MCF 10A (cell line): ENCODE measurements around the gene CCDC33. TPM values are rescaled to one million over a fixed set of nuclear protein-coding genes. Genes with fewer than 3 reads are reported as not detected.

ENCODE experiments used
- Bru-seq: library from RNA; stranded (reverse); fragments of 400-500 nt; gene quantifications from one replicate; lab custom pipeline; 2021; lab: Mats Ljungman, UMichigan
- BruChase-seq, 2 experiments: library from RNA; stranded (reverse); fragments of 400-500 nt; gene quantifications; one replicate each; lab custom pipeline; 2021; lab: Mats Ljungman, UMichigan
- BruUV-seq: library from RNA; stranded (reverse); fragments of 400-500 nt; replicated peaks from 2 replicates; lab custom pipeline; 2021; lab: Mats Ljungman, UMichigan
- CTCF ChIA-PET: fragments of 300-600 bp; sonication (Branson Sonifier 250); formaldehyde crosslinking; extraction: SDS; loops from one replicate; lab custom pipeline; 2021; ENCODE audit warnings: antibody characterized with exemption, inconsistent platforms; lab: Yijun Ruan, JAX
- POLR2A ChIA-PET: fragments of 300-600, 350-650 bp; sonication (Branson Sonifier 250); formaldehyde crosslinking; extraction: SDS; loops from one replicate; lab custom pipeline; 2020; ENCODE audit warnings: antibody characterized with exemption, inconsistent platforms; lab: Yijun Ruan, JAX
- DNase-seq: peaks from one replicate; pipeline ENCODE4 v3.0.0-alpha.2; 2018; ENCODE audit not compliant: unreplicated experiment
- H3K27ac Mint-ChIP-seq: one replicate; pipeline ENCODE4 v1.8.0; 2022; ENCODE audit warnings: mild to moderate bottlenecking, low read depth, mixed read lengths; ENCODE audit not compliant: unreplicated experiment
- H3K27me3 Mint-ChIP-seq: one replicate; pipeline ENCODE4 v1.8.0; 2022; ENCODE audit warnings: mixed read lengths; ENCODE audit not compliant: insufficient read depth, unreplicated experiment
- H3K36me3 Mint-ChIP-seq: one replicate; pipeline ENCODE4 v1.8.0; 2022; ENCODE audit warnings: mild to moderate bottlenecking, moderate library complexity, mixed read lengths; ENCODE audit not compliant: insufficient read depth, unreplicated experiment
- H3K4me1 Mint-ChIP-seq: one replicate; pipeline ENCODE4 v1.8.0; 2022; ENCODE audit warnings: mixed read lengths; ENCODE audit not compliant: insufficient read depth, unreplicated experiment
- H3K4me3 Mint-ChIP-seq: one replicate; pipeline ENCODE4 v1.8.0; 2022; ENCODE audit warnings: mild to moderate bottlenecking, moderate library complexity, mixed read lengths; ENCODE audit not compliant: unreplicated experiment
- H3K9me3 Mint-ChIP-seq: one replicate; pipeline ENCODE4 v1.8.0; 2022; ENCODE audit warnings: mixed read lengths; ENCODE audit not compliant: unreplicated experiment
- intact Hi-C: fragments of 100-400 bp; cut with micrococcal nuclease; formaldehyde crosslinking; loops from 2 replicates; pipeline ENCODE4 v1.14.1; 2022
- long read RNA-seq: library from polyadenylated mRNA; stranded (forward); transcript quantifications from one replicate; pipeline ENCODE4 v2.0.0, GENCODE V29; 2022
- total RNA-seq: library from RNA; stranded (reverse); gene quantifications from 2 replicates; pipeline ENCODE4 v1.2.3, GENCODE V29; 2022
- TF ChIP-seq, protein P1 (sequence below): fragments of 200-600 bp; IDR thresholded peaks from one replicate; pipeline ENCODE4 v1.8.0; 2022; ENCODE audit warnings: antibody characterized with exemption, mild to moderate bottlenecking; ENCODE audit not compliant: unreplicated experiment

CCDC33 gene
- total RNA-seq = not detected in 2 replicates
- percentile 1 among the genes with signal in this experiment for Bru-seq, nascent RNA
- BruChase-seq, experiment 1, labeled RNA remaining after a 6-hour chase = not detected
- BruChase-seq, experiment 2, labeled RNA remaining after a 2-hour chase = not detected
- long read RNA-seq = 0 reads

DNA sequence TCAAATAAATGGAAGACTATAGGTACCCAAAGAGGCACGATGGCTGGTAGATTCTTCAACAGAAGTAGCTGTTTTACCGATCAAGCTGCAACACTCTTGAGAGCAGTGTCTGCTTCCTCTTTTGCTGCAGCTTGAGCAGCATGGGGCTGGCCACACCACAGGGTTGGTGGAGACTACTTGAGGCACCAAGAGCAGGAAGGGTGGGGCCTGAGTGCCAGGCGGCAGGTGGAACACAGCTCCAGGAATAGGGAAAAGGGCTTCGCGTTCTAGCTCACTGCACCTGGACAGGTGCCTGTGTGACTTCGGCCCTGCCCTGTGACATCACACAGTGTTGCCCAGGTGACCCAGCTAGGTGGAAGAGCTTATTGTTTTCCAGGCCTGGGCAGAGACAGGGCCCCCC, at the start of gene CCDC33:
TSS of gene CCDC33 (plus strand) at position 365 of the 400 bp plus-strand sequence. CDS start 394 bp downstream, outside the sequence.
- Mint-ChIP-seq H3K4me1 (peaks cover 9% of the 10 kb centered on the region), H3K27me3 (peaks cover 13% of the 10 kb centered on the region), H3K27ac (peak within 1 kb of the TSS; percentile 35), H3K9me3 (no peaks in the 10 kb centered on the region), H3K4me3 (no peak within 1 kb of the TSS), H3K36me3 (peaks cover 6% of the 10 kb centered on the region)
- no TSS peak for BruUV-seq
- no peak for DNase-seq
- POLR2A ChIA-PET = no interaction called here
- intact Hi-C loops = no loop called here
- CTCF ChIA-PET = interaction anchor here (0.6 kb wide), 1 partner anchor 570 kb away, joined by 3 read pairs; no protein-coding TSS in a partner anchor
- TF ChIP-seq, protein P1, sequence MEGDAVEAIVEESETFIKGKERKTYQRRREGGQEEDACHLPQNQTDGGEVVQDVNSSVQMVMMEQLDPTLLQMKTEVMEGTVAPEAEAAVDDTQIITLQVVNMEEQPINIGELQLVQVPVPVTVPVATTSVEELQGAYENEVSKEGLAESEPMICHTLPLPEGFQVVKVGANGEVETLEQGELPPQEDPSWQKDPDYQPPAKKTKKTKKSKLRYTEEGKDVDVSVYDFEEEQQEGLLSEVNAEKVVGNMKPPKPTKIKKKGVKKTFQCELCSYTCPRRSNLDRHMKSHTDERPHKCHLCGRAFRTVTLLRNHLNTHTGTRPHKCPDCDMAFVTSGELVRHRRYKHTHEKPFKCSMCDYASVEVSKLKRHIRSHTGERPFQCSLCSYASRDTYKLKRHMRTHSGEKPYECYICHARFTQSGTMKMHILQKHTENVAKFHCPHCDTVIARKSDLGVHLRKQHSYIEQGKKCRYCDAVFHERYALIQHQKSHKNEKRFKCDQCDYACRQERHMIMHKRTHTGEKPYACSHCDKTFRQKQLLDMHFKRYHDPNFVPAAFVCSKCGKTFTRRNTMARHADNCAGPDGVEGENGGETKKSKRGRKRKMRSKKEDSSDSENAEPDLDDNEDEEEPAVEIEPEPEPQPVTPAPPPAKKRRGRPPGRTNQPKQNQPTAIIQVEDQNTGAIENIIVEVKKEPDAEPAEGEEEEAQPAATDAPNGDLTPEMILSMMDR = no peak

DNA sequence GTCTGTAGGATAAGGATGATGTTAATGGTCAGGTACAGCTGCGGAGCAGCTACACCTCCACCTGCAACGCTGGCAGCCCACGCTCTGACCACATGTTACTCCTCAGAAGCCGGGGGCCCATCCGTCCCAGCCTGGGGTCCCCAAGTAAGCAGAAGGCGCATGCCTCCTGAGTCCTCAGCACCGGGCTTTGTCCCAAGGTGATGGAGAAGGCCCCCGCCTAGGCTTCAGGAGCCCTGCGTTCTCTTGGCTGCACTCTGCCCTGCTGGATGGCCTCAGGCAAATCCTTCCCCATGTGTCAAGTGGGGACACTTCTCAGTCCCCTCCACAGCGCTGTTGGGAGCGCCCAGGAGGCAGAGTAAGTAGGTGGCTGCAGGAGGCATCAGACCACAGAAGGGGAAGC, 47.9 kb upstream of the CCDC33 start:
- H3K4me3 Mint-ChIP-seq = no peak overlapping the region
- DNase-seq = no peak
- ChIA-PET POLR2A (interaction anchor here (0.5 kb wide), 1 partner anchor 556 kb away, joined by 3 read pairs; no protein-coding TSS in a partner anchor), CTCF (interaction anchor here (1.3 kb wide), 1 partner anchor 224 kb away, joined by 4 read pairs; no protein-coding TSS in a partner anchor)
- H3K4me1 Mint-ChIP-seq = peaks cover 5% of the 10 kb centered on the region
- TF ChIP-seq, protein P1 = no peak
- H3K36me3 Mint-ChIP-seq = no peaks in the 10 kb centered on the region
- H3K9me3 Mint-ChIP-seq = no peaks in the 10 kb centered on the region
- peaks cover 19% of the 10 kb centered on the region for H3K27me3 Mint-ChIP-seq
- no TSS peak for BruUV-seq
- H3K27ac Mint-ChIP-seq = no peak overlapping the region
- intact Hi-C loops = no loop called here

DNA sequence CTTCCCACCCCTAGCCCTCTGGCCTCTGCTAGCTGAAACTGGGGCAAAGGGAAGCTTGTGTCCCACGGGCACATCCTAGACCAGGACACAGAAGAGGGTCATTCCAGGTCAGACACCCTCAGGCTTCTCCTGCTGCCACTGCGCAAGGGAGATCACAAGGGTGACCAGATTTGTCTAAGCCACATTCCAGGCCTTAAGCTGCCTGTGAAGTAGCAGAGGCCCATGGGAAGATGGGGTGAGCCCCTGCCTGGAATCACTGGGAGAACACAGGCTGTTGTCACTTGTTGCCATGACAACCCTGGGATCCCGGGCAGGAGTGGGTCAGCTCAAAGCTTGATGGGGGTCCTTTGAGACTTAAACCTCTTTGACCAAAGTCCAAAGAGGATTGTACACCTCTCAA, 44.3 kb upstream of the CCDC33 start:
- Mint-ChIP-seq H3K4me3 (no peak overlapping the region), H3K27ac (no peak overlapping the region), H3K27me3 (peaks cover 8% of the 10 kb centered on the region), H3K36me3 (no peaks in the 10 kb centered on the region), H3K4me1 (peaks cover 8% of the 10 kb centered on the region), H3K9me3 (no peaks in the 10 kb centered on the region)
- DNase-seq = no peak
- TF ChIP-seq, protein P1 = no peak
- intact Hi-C loops = loop anchor here (2.0 kb wide), 1 partner anchor 13 kb away; no protein-coding TSS in a partner anchor
- ChIA-PET POLR2A (no interaction called here), CTCF (interaction anchor here (0.6 to 0.8 kb wide), 3 partner anchors 12 to 63 kb away, joined by 3 read pairs; no protein-coding TSS in a partner anchor)
- BruUV-seq = no TSS peak

DNA sequence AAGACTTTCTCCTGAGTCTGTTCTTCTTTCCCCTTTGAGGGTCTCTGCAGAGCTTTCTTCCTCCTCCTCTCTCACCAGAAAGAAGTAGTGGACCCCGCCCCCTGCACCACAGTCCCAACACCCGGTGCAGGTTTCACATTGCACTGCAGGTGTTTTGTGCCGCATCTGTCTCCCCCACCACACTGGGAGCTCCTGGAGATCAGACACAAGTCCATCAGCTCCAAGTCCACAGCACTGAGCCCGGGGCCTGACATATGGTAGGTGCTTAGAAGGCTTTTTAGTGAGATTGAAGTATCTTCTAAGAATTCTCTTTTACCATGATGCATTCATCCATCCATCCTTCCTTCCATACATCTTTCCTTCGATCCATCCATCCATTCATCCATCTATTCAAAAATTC, 43.4 kb upstream of the CCDC33 start:
- intact Hi-C loops = loop anchor here (2.0 kb wide), 1 partner anchor 14 kb away; no protein-coding TSS in a partner anchor
- BruUV-seq = no TSS peak
- no peak for DNase-seq
- POLR2A ChIA-PET = no interaction called here
- no peak overlapping the region for H3K27ac Mint-ChIP-seq
- CTCF ChIA-PET = interaction anchor here (0.6 kb wide), 2 partner anchors 199 to 589 kb away, joined by 3 read pairs; no protein-coding TSS in a partner anchor
- H3K27me3 Mint-ChIP-seq = no peaks in the 10 kb centered on the region
- H3K9me3 Mint-ChIP-seq = no peaks in the 10 kb centered on the region
- TF ChIP-seq, protein P1 = no peak
- peaks cover 8% of the 10 kb centered on the region for H3K4me1 Mint-ChIP-seq
- no peaks in the 10 kb centered on the region for H3K36me3 Mint-ChIP-seq
- H3K4me3 Mint-ChIP-seq = no peak overlapping the region
